GM21423 (cell line): ENCODE measurements around the gene KPNB1.
A peak's percentile ranks its signal among the peaks of the same experiment; 100 is the strongest.

Source experiments
- ATAC-seq: cut with Tn5 transposase; IDR thresholded peaks from one replicate; pipeline ENCODE4 v1.9.1; 2021; ENCODE audit warnings: mild to moderate bottlenecking, moderate library complexity; ENCODE audit not compliant: unreplicated experiment

KPNB1 gene

GRCh38 chr17:47649153-47649971 is at the start of gene KPNB1:
TSS of gene KPNB1 (plus strand) at chr17:47649919. CDS start at chr17:47650245, 326 bp downstream.
- peak; percentile 78 for ATAC-seq

- ATAC-seq: no peak
These were observed 45.7 kb upstream of the KPNB1 start for GRCh38 chr17:47603830-47604597.

- no peak for ATAC-seq
These were observed 45.2 kb upstream of the KPNB1 start for GRCh38 chr17:47604598-47604927.

GRCh38 chr17:47605011-47605410 is 44.7 kb upstream of the KPNB1 start:
- ATAC-seq: no peak

- no peak for ATAC-seq
These were observed 42.2 kb upstream of the KPNB1 start for GRCh38 chr17:47607481-47607880.

GRCh38 chr17:47611372-47612350 is 38.1 kb upstream of the KPNB1 start:
- no peak for ATAC-seq

GRCh38 chr17:47615766-47616424 is 33.8 kb upstream of the KPNB1 start:
- ATAC-seq: no peak

- ATAC-seq: no peak
These were observed 31.3 kb upstream of the KPNB1 start for GRCh38 chr17:47618410-47618809.

- no peak for ATAC-seq
These were observed 29.0 kb upstream of the KPNB1 start for GRCh38 chr17:47620503-47621245.

- no peak for ATAC-seq
These were observed 28.2 kb upstream of the KPNB1 start for GRCh38 chr17:47621293-47622179.

GRCh38 chr17:47622180-47622549 is 27.6 kb upstream of the KPNB1 start:
- no peak for ATAC-seq

GRCh38 chr17:47624727-47625068 is 25.0 kb upstream of the KPNB1 start:
- no peak for ATAC-seq

- no peak for ATAC-seq
These were observed 21.6 kb upstream of the KPNB1 start for GRCh38 chr17:47628014-47628566.

GRCh38 chr17:47629826-47630225 is 19.9 kb upstream of the KPNB1 start:
- ATAC-seq: no peak

- ATAC-seq: no peak
These were observed 19.1 kb upstream of the KPNB1 start for GRCh38 chr17:47630614-47631013.

- ATAC-seq: no peak
These were observed 16.7 kb upstream of the KPNB1 start for GRCh38 chr17:47632991-47633390.

GRCh38 chr17:47633996-47634395 is 15.7 kb upstream of the KPNB1 start:
- no peak for ATAC-seq

GRCh38 chr17:47634870-47635269 is 14.8 kb upstream of the KPNB1 start:
- no peak for ATAC-seq

GRCh38 chr17:47635734-47636133 is 14.0 kb upstream of the KPNB1 start:
- ATAC-seq: no peak
